ENCODE data around the gene UNC13B.

GRCh38 chr9:35318741-35319140, 156.9 kb downstream of the UNC13B start:
- no peak for TF ChIP-seq MAX (IDR thresholded peaks at IDR 0.05; ENCODE audit: insufficient read depth, insufficient read length)
- TF ChIP-seq CTCF (IDR thresholded peaks at IDR 0.05; ENCODE audit: extremely low read depth in 1 of 2, insufficient read depth in 1 of 2, low read depth in 1 of 2, low read length in 2 of 2), result no peak
- TF ChIP-seq EZH2 (IDR thresholded peaks at IDR 0.05; ENCODE audit: borderline replicate concordance, low read depth, low read length, severe bottlenecking), result no peak
- no peak for TF ChIP-seq POLR2AphosphoS5 (IDR thresholded peaks at IDR 0.05; ENCODE audit: insufficient read depth, low read depth, low read length)
- TF ChIP-seq FOS (IDR thresholded peaks at IDR 0.05; ENCODE audit: borderline replicate concordance, insufficient read depth, low read length), result no peak
- TF ChIP-seq POLR2A (IDR thresholded peaks at IDR 0.05; ENCODE audit: low read depth, low read length), result no peak
- no peak for TF ChIP-seq MYC (IDR thresholded peaks at IDR 0.05; ENCODE audit: low read depth, low read length)

Data from endothelial cell of umbilical vein (primary cell).